CD4-positive, alpha-beta T cell treated with Interferon gamma for 1 hour (primary cell): ENCODE measurements around the gene DYDC2.
A peak's percentile ranks its signal among the peaks of the same experiment; 100 is the strongest.

Source experiments
- DNase-seq: peaks from one replicate; pipeline ENCODE4 v3.0.0-alpha.2; 2020

DYDC2 gene

GRCh38 chr10:80373502-80373901 is 16.9 kb downstream of the DYDC2 start:
- no peak for DNase-seq

- no peak for DNase-seq
Measured at GRCh38 chr10:80379701-80380100, 23.1 kb downstream of the DYDC2 start.

GRCh38 chr10:80380185-80380584 is 23.6 kb downstream of the DYDC2 start:
- no peak for DNase-seq

GRCh38 chr10:80382989-80383388 is 26.4 kb downstream of the DYDC2 start:
- DNase-seq: peak; percentile 29

- no peak for DNase-seq
Measured at GRCh38 chr10:80390740-80391139, 34.2 kb downstream of the DYDC2 start.

GRCh38 chr10:80392250-80392649 is 35.7 kb downstream of the DYDC2 start:
- no peak for DNase-seq

GRCh38 chr10:80394358-80394916 is 37.9 kb downstream of the DYDC2 start:
- no peak for DNase-seq

- DNase-seq: no peak
Measured at GRCh38 chr10:80397014-80397413, 40.4 kb downstream of the DYDC2 start.

GRCh38 chr10:80400136-80400804 is 43.7 kb downstream of the DYDC2 start:
- no peak for DNase-seq

- DNase-seq: no peak
Measured at GRCh38 chr10:80405035-80405434, 48.5 kb downstream of the DYDC2 start.

- DNase-seq: no peak
Measured at GRCh38 chr10:80405626-80406025, 49.0 kb downstream of the DYDC2 start.

- DNase-seq: no peak
Measured at GRCh38 chr10:80406204-80406603, 49.6 kb downstream of the DYDC2 start.

GRCh38 chr10:80407812-80408241 is 51.2 kb downstream of the DYDC2 start:
- DNase-seq: no peak

- DNase-seq: peak; percentile 79
Measured at GRCh38 chr10:80408242-80409101, 51.9 kb downstream of the DYDC2 start, which contains the start of gene PRXL2A. Gene PRXL2A, plus strand, starts transcription at chr10:80408551. Its CDS starts 11,917 bp downstream, at chr10:80420468.

- no peak for DNase-seq
Measured at GRCh38 chr10:80409121-80409520, 52.5 kb downstream of the DYDC2 start.

GRCh38 chr10:80410122-80410521 is 53.5 kb downstream of the DYDC2 start:
- no peak for DNase-seq

- no peak for DNase-seq
Measured at GRCh38 chr10:80410578-80411145, 54.1 kb downstream of the DYDC2 start.

GRCh38 chr10:80411267-80411668 is 54.7 kb downstream of the DYDC2 start:
- no peak for DNase-seq

- DNase-seq: no peak
Measured at GRCh38 chr10:80411681-80412220, 55.2 kb downstream of the DYDC2 start.

- DNase-seq: no peak
Measured at GRCh38 chr10:80412486-80412885, 55.9 kb downstream of the DYDC2 start.

GRCh38 chr10:80413271-80413996 is 56.9 kb downstream of the DYDC2 start:
- no peak for DNase-seq

GRCh38 chr10:80414142-80414895 is 57.7 kb downstream of the DYDC2 start:
- no peak for DNase-seq
